Kidney (tissue), 14 donors: ENCODE data around the gene ABHD2. TPM values are rescaled to one million over a fixed set of nuclear protein-coding genes. Genes with fewer than 3 reads are reported as not detected.
A peak's percentile ranks its signal among the peaks of the same experiment; 100 is the strongest.
"Not testable (repeated sequence)": the region's sequence is repeated elsewhere in the genome, so short reads cannot be mapped to it uniquely, and the experiment has no call there.

ENCODE experiments used
- DNase-seq, 5 donors: peaks; one replicate each; pipeline ENCODE4 v3.0.0-alpha.2; 2013 to 2020
- FAIRE-seq: peaks from 2 replicates; lab custom pipeline; 2012; peaks lifted over from hg19 to GRCh38; lab: Jason Lieb, UNC
- H3K27ac ChIP-seq, 2 donors: one replicate each; pipeline ENCODE4 v1.7.0; 2013; ENCODE audit warnings: low read depth in 2 of 2, low read length in 2 of 2, inconsistent platforms in 1 of 2
- H3K27me3 ChIP-seq: one replicate; pipeline ENCODE4 v1.7.1; 2013; ENCODE audit warnings: low read length, inconsistent platforms; ENCODE audit not compliant: control insufficient read depth, insufficient read depth
- H3K36me3 ChIP-seq, 3 donors: one replicate each; pipeline versions ENCODE4 v1.7.0 to v1.7.1; 2013; ENCODE audit warnings: low read length in 3 of 3, control low read depth in 1 of 3, inconsistent platforms in 1 of 3; ENCODE audit not compliant: insufficient read depth in 3 of 3, control insufficient read depth in 2 of 3
- H3K4me1 ChIP-seq, 3 donors: one replicate each; pipeline versions ENCODE4 v1.7.0 to v1.7.1; 2013; ENCODE audit warnings: low read length in 3 of 3, inconsistent platforms in 1 of 3, low read depth in 1 of 3; ENCODE audit not compliant: control insufficient read depth in 2 of 3, insufficient read depth in 2 of 3
- H3K4me3 ChIP-seq, 3 donors: one replicate each; pipeline versions ENCODE4 v1.7.0 to v1.8.1; 2013; ENCODE audit warnings: low read length in 3 of 3, control low read depth in 1 of 3, inconsistent platforms in 1 of 3
- H3K9ac ChIP-seq, 3 donors: one replicate each; pipeline versions ENCODE4 v1.7.0 to v1.7.1; 2013; ENCODE audit warnings: low read length in 3 of 3, control low read depth in 1 of 3, inconsistent platforms in 1 of 3
- H3K9me3 ChIP-seq, 3 donors: one replicate each; pipeline versions ENCODE4 v1.7.0 to v1.7.1; 2013; ENCODE audit warnings: low read length in 3 of 3, control low read depth in 1 of 3, inconsistent platforms in 1 of 3; ENCODE audit not compliant: control insufficient read depth in 2 of 3, insufficient read depth in 1 of 3
- intact Hi-C: fragments of 100-400 bp; cut with DNase I; formaldehyde crosslinking; loops from one replicate; pipeline ENCODE4 v1.11.1; 2022
- polyA plus RNA-seq: library from polyadenylated mRNA; stranded (reverse); fragments of 350-450 nt; fragmentation: Illumina TruSeq; extraction: RNeasy Lipid Tissue Mini Kit (QIAGEN cat#74804); gene quantifications from one replicate; pipeline ENCODE4 v1.2.3, GENCODE V29; 2014; ENCODE audit warnings: low read depth, low replicate concordance; ENCODE audit not compliant: insufficient read depth
- total RNA-seq: library from RNA; stranded (reverse); fragmentation: NEBNext Ultra II Directional; extraction: Animal tissue kit (Norgen Biotek cat#: 25700); gene quantifications from one replicate; pipeline ENCODE4 v1.2.1, GENCODE V29; 2021
- TF ChIP-seq, protein P1 (sequence below): IDR thresholded peaks from 3 replicates; pipeline ENCODE4 v1.5.1; 2012; ENCODE audit warnings: mild to moderate bottlenecking, moderate library complexity, borderline replicate concordance; ENCODE audit not compliant: insufficient read depth; ENCODE audit errors: extremely low read depth
- donor health status: control.
- donor health status: control.
- donor health status: control.
- donor health status: control.
- donor health status: control.
- donor health status: DM: yes; HTN: yes; CAD: no.
- donor health status: Normal renal cell carcinoma (clear cell type).

ABHD2 gene
- total and polyA plus RNA-seq, 2 donors from 2014 or later = 13.3 to 123 TPM

DNA sequence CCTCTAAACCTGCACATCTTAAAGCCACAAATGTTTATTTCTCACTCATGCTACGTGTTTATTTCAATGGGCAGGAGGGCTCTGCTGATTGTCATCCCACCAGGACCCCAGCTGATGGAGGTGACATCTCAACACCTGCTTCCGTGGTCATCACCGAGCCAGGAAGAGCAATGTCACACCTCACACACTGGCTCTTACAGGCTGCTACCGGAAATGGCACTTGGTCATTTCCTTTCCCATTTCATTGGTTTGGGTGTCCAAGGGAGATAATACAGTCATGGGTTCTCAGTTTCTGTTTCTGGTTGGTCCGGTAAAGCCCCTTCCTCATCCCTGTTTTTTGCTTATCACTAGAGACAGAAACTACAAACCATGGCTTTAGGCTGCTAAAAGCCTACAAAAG, 41.9 kb downstream of the ABHD2 start:
- Histone ChIP-seq H3K4me1 (peaks cover 0 to 8% (median 4%) of the 10 kb centered on the region in 3 donors), H3K9me3 (no peaks in the 10 kb centered on the region), H3K27ac (no peak overlapping the region), H3K27me3 (no peaks in the 10 kb centered on the region), H3K4me3 (no peak overlapping the region), H3K36me3 (peaks cover 0 to 2% (median 2%) of the 10 kb centered on the region in 3 donors), H3K9ac (no peak overlapping the region)
- intact Hi-C loops = no loop called here
- no peak for FAIRE-seq
- TF ChIP-seq, protein P1, sequence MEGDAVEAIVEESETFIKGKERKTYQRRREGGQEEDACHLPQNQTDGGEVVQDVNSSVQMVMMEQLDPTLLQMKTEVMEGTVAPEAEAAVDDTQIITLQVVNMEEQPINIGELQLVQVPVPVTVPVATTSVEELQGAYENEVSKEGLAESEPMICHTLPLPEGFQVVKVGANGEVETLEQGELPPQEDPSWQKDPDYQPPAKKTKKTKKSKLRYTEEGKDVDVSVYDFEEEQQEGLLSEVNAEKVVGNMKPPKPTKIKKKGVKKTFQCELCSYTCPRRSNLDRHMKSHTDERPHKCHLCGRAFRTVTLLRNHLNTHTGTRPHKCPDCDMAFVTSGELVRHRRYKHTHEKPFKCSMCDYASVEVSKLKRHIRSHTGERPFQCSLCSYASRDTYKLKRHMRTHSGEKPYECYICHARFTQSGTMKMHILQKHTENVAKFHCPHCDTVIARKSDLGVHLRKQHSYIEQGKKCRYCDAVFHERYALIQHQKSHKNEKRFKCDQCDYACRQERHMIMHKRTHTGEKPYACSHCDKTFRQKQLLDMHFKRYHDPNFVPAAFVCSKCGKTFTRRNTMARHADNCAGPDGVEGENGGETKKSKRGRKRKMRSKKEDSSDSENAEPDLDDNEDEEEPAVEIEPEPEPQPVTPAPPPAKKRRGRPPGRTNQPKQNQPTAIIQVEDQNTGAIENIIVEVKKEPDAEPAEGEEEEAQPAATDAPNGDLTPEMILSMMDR = no peak
- DNase-seq = no peak

DNA sequence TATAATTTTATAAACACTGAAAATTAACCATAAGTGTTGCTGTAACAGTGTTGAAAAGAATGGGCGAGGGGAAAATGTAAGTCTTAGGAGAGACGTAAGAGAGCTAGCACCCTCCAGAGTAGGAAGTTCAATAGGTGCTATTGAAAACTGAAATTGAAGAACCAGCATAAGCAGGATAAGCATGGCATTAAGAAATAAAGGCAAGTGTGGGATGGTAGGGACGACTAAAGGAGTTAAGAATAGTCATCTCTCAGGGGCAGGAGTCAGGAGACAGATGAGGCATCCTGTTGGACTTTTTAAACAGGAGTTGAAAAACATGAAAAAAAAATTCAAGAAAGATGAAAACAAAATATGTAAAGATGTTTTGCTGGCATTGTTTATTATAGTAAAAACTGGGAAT, 43.5 kb downstream of the ABHD2 start:
- Histone ChIP-seq H3K4me3 (no peak overlapping the region), H3K27ac (no peak overlapping the region), H3K9ac (no peak overlapping the region), H3K4me1 (peaks cover 0 to 11% (median 9%) of the 10 kb centered on the region in 3 donors), H3K36me3 (peaks cover 0 to 2% (median 0%) of the 10 kb centered on the region in 3 donors), H3K9me3 (no peaks in the 10 kb centered on the region), H3K27me3 (no peaks in the 10 kb centered on the region)
- DNase-seq = no peak
- TF ChIP-seq, protein P1 = no peak
- intact Hi-C loops = no loop called here
- FAIRE-seq = no peak

DNA sequence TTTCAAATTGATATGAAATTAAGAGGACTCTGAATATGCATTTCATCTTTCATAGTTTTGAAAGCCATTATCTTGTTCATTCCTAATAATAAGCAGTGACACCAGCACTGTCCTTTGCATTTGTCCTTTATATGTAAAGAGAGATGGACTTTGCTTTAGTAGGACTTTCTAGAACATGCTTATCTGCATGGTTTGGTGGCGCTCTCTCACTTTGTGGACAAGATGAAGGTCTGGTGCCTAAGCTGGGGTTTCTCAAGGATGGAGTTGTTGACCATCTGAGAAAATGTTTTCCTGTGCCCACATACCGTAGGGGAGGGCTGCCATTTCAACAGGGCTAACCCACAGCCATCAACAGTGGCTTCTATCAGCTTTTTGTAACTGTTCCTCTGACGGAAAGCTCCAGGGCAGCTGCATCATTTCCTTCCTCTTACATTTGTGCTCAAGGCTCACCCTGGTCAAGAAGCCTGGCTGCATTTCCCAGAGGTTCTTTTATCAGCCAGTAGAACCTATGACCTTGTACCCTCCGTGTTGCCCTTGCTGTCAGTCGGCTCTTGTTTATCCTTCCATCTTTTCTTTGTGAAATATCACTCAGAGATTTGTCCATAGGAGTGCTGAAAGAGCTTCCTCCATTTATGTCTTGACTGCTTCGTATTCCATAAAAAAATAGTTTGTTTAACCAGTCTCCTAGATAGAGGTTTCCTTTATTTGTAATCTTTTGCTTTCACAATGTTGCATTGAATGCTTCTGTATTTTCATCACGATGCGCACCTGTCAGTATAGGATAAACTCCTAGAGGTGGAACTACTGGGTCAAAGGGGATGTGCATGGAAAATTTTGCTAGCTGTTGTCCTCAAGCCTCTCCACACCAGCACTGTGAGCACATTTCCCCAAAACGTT, 44.6 kb downstream of the ABHD2 start:
- H3K27me3 ChIP-seq = no peaks in the 10 kb centered on the region
- peaks cover 3 to 17% (median 12%) of the 10 kb centered on the region in 3 donors for H3K4me1 ChIP-seq
- H3K9ac ChIP-seq = no peak overlapping the region
- TF ChIP-seq, protein P1 = no peak
- H3K36me3 ChIP-seq = peaks cover 0 to 2% (median 0%) of the 10 kb centered on the region in 3 donors
- no peak for FAIRE-seq
- no peaks in the 10 kb centered on the region for H3K9me3 ChIP-seq
- no peak overlapping the region for H3K4me3 ChIP-seq
- no peak for DNase-seq
- peak overlapping the region in 1 of 2 donors; percentile 52 for H3K27ac ChIP-seq
- intact Hi-C loops = no loop called here

DNA sequence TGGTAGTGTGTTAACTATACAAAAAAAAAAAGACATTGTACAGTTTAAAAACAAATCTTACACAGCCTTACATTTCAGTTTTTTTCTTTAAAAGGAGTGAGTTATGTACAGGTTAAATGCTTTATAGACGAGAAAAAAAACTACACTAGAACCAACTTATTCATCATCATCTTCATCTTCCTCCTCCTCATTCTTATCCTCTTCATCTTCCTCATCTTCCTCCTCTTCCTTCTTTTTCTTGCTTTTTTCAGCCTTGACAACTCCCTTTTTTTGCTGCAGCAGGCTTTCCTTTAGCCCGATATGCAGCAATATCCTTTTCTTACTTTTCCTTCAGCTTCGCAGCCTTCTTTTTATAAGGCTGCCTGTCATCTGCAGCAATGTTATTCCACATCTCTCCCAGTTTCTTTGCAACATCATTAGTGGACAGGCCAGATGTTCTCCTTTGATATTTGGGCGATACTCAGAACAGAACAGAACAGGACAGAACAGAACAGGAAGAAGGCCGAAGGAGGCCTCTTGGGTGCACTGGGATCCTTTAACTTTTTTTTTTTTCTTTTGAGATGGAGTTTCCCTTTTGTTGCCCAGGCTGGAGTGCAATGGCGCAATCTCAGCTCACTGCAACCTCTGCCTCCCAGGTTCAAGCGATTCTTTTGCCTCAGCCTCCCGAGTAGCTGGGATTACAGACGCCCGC, 47.3 kb downstream of the ABHD2 start:
- FAIRE-seq, DNase-seq, H3K36me3 ChIP-seq, H3K27me3 ChIP-seq, H3K9me3 ChIP-seq, H3K9ac ChIP-seq, H3K27ac ChIP-seq, intact Hi-C loops, H3K4me3 ChIP-seq: not testable (repeated sequence)
- H3K4me1 ChIP-seq = peaks cover 3 to 27% (median 14%) of the 10 kb centered on the region in 3 donors
